AG04449 (cell line): ENCODE data around the gene TCAP.

Experiments
- CTCF ChIA-PET: fragments of 350-600 bp; formaldehyde crosslinking; extraction: SDS; loops from one replicate; lab custom pipeline; 2021; ENCODE audit warnings: antibody characterized with exemption; lab: Yijun Ruan, JAX
- POLR2A ChIA-PET: fragments of 400-600, 350-600 bp; formaldehyde crosslinking; extraction: SDS; loops from one replicate; lab custom pipeline; 2020; ENCODE audit warnings: antibody characterized with exemption, inconsistent platforms; lab: Yijun Ruan, JAX
- DNase-seq: peaks from one replicate; pipeline ENCODE4 v3.0.0-alpha.2; 2010; ENCODE audit warnings: low read depth, low spot score
- H3K4me3 ChIP-seq: 2 replicates; pipeline ENCODE4 v1.5.1; 2011; ENCODE audit warnings: low read depth, mild to moderate bottlenecking, control low read depth, low read length
- TF ChIP-seq, protein P1 (sequence below): IDR thresholded peaks from one replicate; pipeline ENCODE4 v1.5.1; 2011; ENCODE audit warnings: mild to moderate bottlenecking, moderate library complexity, low read length, control low read depth, inconsistent platforms; ENCODE audit not compliant: insufficient read depth; ENCODE audit errors: missing control alignments

Gene TCAP

GRCh38 chr17:39628655-39629493, 36.3 kb upstream of the TCAP start:
- TF ChIP-seq, protein P1, sequence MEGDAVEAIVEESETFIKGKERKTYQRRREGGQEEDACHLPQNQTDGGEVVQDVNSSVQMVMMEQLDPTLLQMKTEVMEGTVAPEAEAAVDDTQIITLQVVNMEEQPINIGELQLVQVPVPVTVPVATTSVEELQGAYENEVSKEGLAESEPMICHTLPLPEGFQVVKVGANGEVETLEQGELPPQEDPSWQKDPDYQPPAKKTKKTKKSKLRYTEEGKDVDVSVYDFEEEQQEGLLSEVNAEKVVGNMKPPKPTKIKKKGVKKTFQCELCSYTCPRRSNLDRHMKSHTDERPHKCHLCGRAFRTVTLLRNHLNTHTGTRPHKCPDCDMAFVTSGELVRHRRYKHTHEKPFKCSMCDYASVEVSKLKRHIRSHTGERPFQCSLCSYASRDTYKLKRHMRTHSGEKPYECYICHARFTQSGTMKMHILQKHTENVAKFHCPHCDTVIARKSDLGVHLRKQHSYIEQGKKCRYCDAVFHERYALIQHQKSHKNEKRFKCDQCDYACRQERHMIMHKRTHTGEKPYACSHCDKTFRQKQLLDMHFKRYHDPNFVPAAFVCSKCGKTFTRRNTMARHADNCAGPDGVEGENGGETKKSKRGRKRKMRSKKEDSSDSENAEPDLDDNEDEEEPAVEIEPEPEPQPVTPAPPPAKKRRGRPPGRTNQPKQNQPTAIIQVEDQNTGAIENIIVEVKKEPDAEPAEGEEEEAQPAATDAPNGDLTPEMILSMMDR, result no peak
- CTCF ChIA-PET, result interaction anchor here (0.7 to 28.8 kb wide), 5 partner anchors 5 to 108 kb away, joined by 4 to 822 read pairs (median 781); partner anchors contain the start of genes PNMT, PPP1R1B, STARD3 and TCAP
- H3K4me3 ChIP-seq, result no peak overlapping the region
- POLR2A ChIA-PET, result interaction anchor here (1.6 kb wide), 1 partner anchor 59 kb away, joined by 4 read pairs; the partner anchor contains the start of gene PGAP3
- DNase-seq, result no peak

- ChIA-PET CTCF (interaction anchor here (1.5 to 28.8 kb wide), 5 partner anchors 5 to 74 kb away, joined by 3 to 822 read pairs (median 781); partner anchors contain the start of genes PNMT, PPP1R1B, STARD3 and TCAP), POLR2A (no interaction called here)
- no peak overlapping the region for H3K4me3 ChIP-seq
- no peak for DNase-seq
- TF ChIP-seq, protein P1, result no peak
Measured at GRCh38 chr17:39629494-39629880, 35.7 kb upstream of the TCAP start.

GRCh38 chr17:39629898-39630297, 35.3 kb upstream of the TCAP start:
- no peak overlapping the region for H3K4me3 ChIP-seq
- no peak for DNase-seq
- TF ChIP-seq, protein P1, result no peak
- ChIA-PET CTCF (interaction anchor here (1.5 to 28.8 kb wide), 4 partner anchors 6 to 74 kb away, joined by 3 to 822 read pairs (median 802); partner anchors contain the start of genes PPP1R1B and STARD3), POLR2A (interaction anchor here (0.6 kb wide), 1 partner anchor 364 kb away, joined by 4 read pairs; no protein-coding TSS in a partner anchor)

DNA sequence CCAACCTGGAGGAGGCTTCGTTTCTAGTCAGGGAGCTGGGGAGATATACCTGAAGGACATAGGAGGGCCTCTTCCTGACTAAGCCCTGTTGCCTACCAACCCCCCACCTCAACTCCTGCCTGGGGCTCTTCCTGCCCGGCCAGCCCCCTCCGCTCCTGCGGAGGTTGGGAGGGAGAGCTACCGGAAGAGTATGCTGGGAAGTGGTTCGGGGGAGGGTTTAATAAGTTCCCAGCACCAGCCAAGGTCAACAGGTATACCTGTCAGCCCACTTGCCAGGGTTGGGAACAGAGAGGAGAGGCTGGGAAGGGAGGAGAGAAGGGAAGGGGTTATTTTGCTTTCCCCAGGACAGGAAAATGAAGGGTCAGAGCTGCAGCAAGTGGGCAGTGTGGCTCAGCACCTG, 33.7 kb upstream of the TCAP start:
- H3K4me3 ChIP-seq, result no peak overlapping the region
- TF ChIP-seq, protein P1, result no peak
- CTCF ChIA-PET, result interaction anchor here (0.7 to 28.8 kb wide), 7 partner anchors 7 to 98 kb away, joined by 3 to 822 read pairs (median 4); partner anchors contain the start of genes MIEN1, PPP1R1B and STARD3
- no peak for DNase-seq
- POLR2A ChIA-PET, result no interaction called here

- DNase-seq, result no peak
- no peak overlapping the region for H3K4me3 ChIP-seq
- TF ChIP-seq, protein P1, result no peak
- ChIA-PET CTCF (interaction anchor here (23.3 to 28.8 kb wide), 3 partner anchors 8 to 77 kb away, joined by 781 to 822 read pairs (median 822); partner anchors contain the start of genes PPP1R1B and STARD3), POLR2A (interaction anchor here (0.8 kb wide), 1 partner anchor 9 kb away, joined by 3 read pairs; no protein-coding TSS in a partner anchor)
Measured at GRCh38 chr17:39632153-39632941, 32.8 kb upstream of the TCAP start.
